Activated naive CD8-positive, alpha-beta T cell (primary cell): ENCODE data around the gene CDC42EP4.
"Not testable (repeated sequence)": the region's sequence is repeated elsewhere in the genome, so short reads cannot be mapped to it uniquely, and the experiment has no call there.

ENCODE experiments used
- H3K27ac Mint-ChIP-seq: one replicate; pipeline ENCODE4 v1.8.0; 2021; ENCODE audit warnings: mixed read lengths
- H3K27me3 Mint-ChIP-seq: one replicate; pipeline ENCODE4 v1.8.0; 2021; ENCODE audit warnings: mixed read lengths
- H3K36me3 Mint-ChIP-seq: one replicate; pipeline ENCODE4 v1.8.0; 2021; ENCODE audit warnings: mixed read lengths
- H3K4me1 Mint-ChIP-seq: one replicate; pipeline ENCODE4 v1.8.0; 2021; ENCODE audit warnings: low read depth, mixed read lengths
- H3K4me3 Mint-ChIP-seq: one replicate; pipeline ENCODE4 v1.8.0; 2021; ENCODE audit warnings: mild to moderate bottlenecking, mixed read lengths
- H3K9me3 Mint-ChIP-seq: one replicate; pipeline ENCODE4 v1.8.0; 2021; ENCODE audit warnings: low read depth, mixed read lengths

Gene CDC42EP4

GRCh38 chr17:73318427-73318813, 6.6 kb upstream of the CDC42EP4 start:
- no peaks in the 10 kb centered on the region for H3K36me3 Mint-ChIP-seq
- no peaks in the 10 kb centered on the region for H3K9me3 Mint-ChIP-seq
- H3K27ac Mint-ChIP-seq = no peak overlapping the region
- no peaks in the 10 kb centered on the region for H3K4me1 Mint-ChIP-seq
- no peak overlapping the region for H3K4me3 Mint-ChIP-seq
- H3K27me3 Mint-ChIP-seq = peaks cover 2% of the 10 kb centered on the region

- Mint-ChIP-seq H3K36me3 (no peaks in the 10 kb centered on the region), H3K27me3 (no peaks in the 10 kb centered on the region), H3K9me3 (no peaks in the 10 kb centered on the region), H3K4me3 (no peak overlapping the region), H3K27ac (no peak overlapping the region), H3K4me1 (no peaks in the 10 kb centered on the region)
Observed at GRCh38 chr17:73317513-73318426, 6.0 kb upstream of the CDC42EP4 start.

- H3K27me3 Mint-ChIP-seq = no peaks in the 10 kb centered on the region
- no peak overlapping the region for H3K4me3 Mint-ChIP-seq
- H3K36me3 Mint-ChIP-seq = no peaks in the 10 kb centered on the region
- no peaks in the 10 kb centered on the region for H3K9me3 Mint-ChIP-seq
- no peaks in the 10 kb centered on the region for H3K4me1 Mint-ChIP-seq
- H3K27ac Mint-ChIP-seq = no peak overlapping the region
Observed at GRCh38 chr17:73316919-73317505, 5.2 kb upstream of the CDC42EP4 start.

- H3K27ac Mint-ChIP-seq = no peak overlapping the region
- H3K4me3 Mint-ChIP-seq = no peak overlapping the region
- no peaks in the 10 kb centered on the region for H3K36me3 Mint-ChIP-seq
- H3K4me1 Mint-ChIP-seq = peaks cover 3% of the 10 kb centered on the region
- no peaks in the 10 kb centered on the region for H3K9me3 Mint-ChIP-seq
- no peaks in the 10 kb centered on the region for H3K27me3 Mint-ChIP-seq
Observed at GRCh38 chr17:73315471-73315870, 3.7 kb upstream of the CDC42EP4 start.

- H3K27me3 Mint-ChIP-seq = no peaks in the 10 kb centered on the region
- H3K4me1 Mint-ChIP-seq = peaks cover 13% of the 10 kb centered on the region
- H3K36me3 Mint-ChIP-seq = no peaks in the 10 kb centered on the region
- peak overlapping the region; percentile 24 for H3K27ac Mint-ChIP-seq
- no peaks in the 10 kb centered on the region for H3K9me3 Mint-ChIP-seq
- H3K4me3 Mint-ChIP-seq = peak overlapping the region; percentile 30
Observed at GRCh38 chr17:73313526-73314127, 1.8 kb upstream of the CDC42EP4 start.

GRCh38 chr17:73312887-73313286, 1.1 kb upstream of the CDC42EP4 start:
- not testable (repeated sequence) for H3K9me3 Mint-ChIP-seq, H3K27me3 Mint-ChIP-seq, H3K36me3 Mint-ChIP-seq, H3K27ac Mint-ChIP-seq
- Mint-ChIP-seq H3K4me3 (peak overlapping the region; percentile 85), H3K4me1 (peaks cover 13% of the 10 kb centered on the region)

- H3K36me3 Mint-ChIP-seq = no peaks in the 10 kb centered on the region
- H3K4me3 Mint-ChIP-seq = peak overlapping the region; percentile 85
- H3K9me3 Mint-ChIP-seq = no peaks in the 10 kb centered on the region
- no peaks in the 10 kb centered on the region for H3K27me3 Mint-ChIP-seq
- no peak overlapping the region for H3K27ac Mint-ChIP-seq
- peaks cover 13% of the 10 kb centered on the region for H3K4me1 Mint-ChIP-seq
Observed at GRCh38 chr17:73311428-73311780, 397 bp downstream of the CDC42EP4 start.

- H3K27ac Mint-ChIP-seq = peak overlapping the region; percentile 10
- no peaks in the 10 kb centered on the region for H3K36me3 Mint-ChIP-seq
- H3K4me3 Mint-ChIP-seq = peak overlapping the region; percentile 85
- H3K4me1 Mint-ChIP-seq = peaks cover 13% of the 10 kb centered on the region
- H3K9me3 Mint-ChIP-seq = no peaks in the 10 kb centered on the region
- no peaks in the 10 kb centered on the region for H3K27me3 Mint-ChIP-seq
Observed at GRCh38 chr17:73309727-73310596, 1.8 kb downstream of the CDC42EP4 start.

- H3K9me3 Mint-ChIP-seq, H3K36me3 Mint-ChIP-seq, H3K4me3 Mint-ChIP-seq, H3K27me3 Mint-ChIP-seq, H3K27ac Mint-ChIP-seq: not testable (repeated sequence)
- H3K4me1 Mint-ChIP-seq = peaks cover 13% of the 10 kb centered on the region
Observed at GRCh38 chr17:73308959-73309358, 2.8 kb downstream of the CDC42EP4 start.

GRCh38 chr17:73308017-73308823, 3.6 kb downstream of the CDC42EP4 start:
- H3K4me1 Mint-ChIP-seq = peaks cover 13% of the 10 kb centered on the region
- H3K4me3 Mint-ChIP-seq = no peak overlapping the region
- H3K27me3 Mint-ChIP-seq = peaks cover 10% of the 10 kb centered on the region
- peaks cover 2% of the 10 kb centered on the region for H3K36me3 Mint-ChIP-seq
- no peaks in the 10 kb centered on the region for H3K9me3 Mint-ChIP-seq
- H3K27ac Mint-ChIP-seq = no peak overlapping the region

- H3K9me3 Mint-ChIP-seq = no peaks in the 10 kb centered on the region
- peaks cover 10% of the 10 kb centered on the region for H3K27me3 Mint-ChIP-seq
- no peak overlapping the region for H3K4me3 Mint-ChIP-seq
- H3K4me1 Mint-ChIP-seq = peaks cover 13% of the 10 kb centered on the region
- H3K27ac Mint-ChIP-seq = no peak overlapping the region
- H3K36me3 Mint-ChIP-seq = peaks cover 2% of the 10 kb centered on the region
Observed at GRCh38 chr17:73307130-73307529, 4.7 kb downstream of the CDC42EP4 start.

- Mint-ChIP-seq H3K9me3 (no peaks in the 10 kb centered on the region), H3K4me1 (peaks cover 12% of the 10 kb centered on the region), H3K36me3 (peaks cover 2% of the 10 kb centered on the region), H3K27ac (no peak overlapping the region), H3K4me3 (no peak overlapping the region), H3K27me3 (peaks cover 10% of the 10 kb centered on the region)
Observed at GRCh38 chr17:73305845-73306836, 5.7 kb downstream of the CDC42EP4 start.
